DND-41 (cell line): Measurements from ENCODE around the gene B4GALT5.

Source experiments
- ATAC-seq: fragments of 200-7000 bp; cut with Tn5 transposase; 3 replicates; pipeline ENCODE4 v1.9.1; 2021; ENCODE audit warnings: low read depth; ENCODE audit not compliant: insufficient read depth
- DNase-seq: peaks from one replicate; pipeline ENCODE4 v3.0.0-alpha.2; 2020
- H2AFZ ChIP-seq: 2 replicates; pipeline ENCODE4 v1.6.0; 2012; ENCODE audit warnings: low read depth, low read length
- H3K27ac ChIP-seq: 2 replicates; pipeline ENCODE4 v1.5.1; 2012; ENCODE audit warnings: low read length, inconsistent platforms
- H3K27me3 ChIP-seq: fragments of 200-600 bp; sonication (generic); 2 replicates; pipeline ENCODE4 v1.6.0; 2012; ENCODE audit warnings: low read length, mild to moderate bottlenecking, inconsistent platforms; ENCODE audit not compliant: insufficient read depth, poor library complexity
- H3K36me3 ChIP-seq: 2 replicates; pipeline ENCODE4 v1.5.1; 2012; ENCODE audit warnings: low read length, inconsistent platforms; ENCODE audit not compliant: insufficient read depth
- H3K4me1 ChIP-seq: 2 replicates; pipeline ENCODE4 v1.5.1; 2012; ENCODE audit warnings: mild to moderate bottlenecking, low read length; ENCODE audit not compliant: insufficient read depth
- H3K4me2 ChIP-seq: 2 replicates; pipeline ENCODE4 v1.6.0; 2012; ENCODE audit warnings: mild to moderate bottlenecking, moderate library complexity, low read length, inconsistent platforms; ENCODE audit not compliant: insufficient read depth
- H3K4me3 ChIP-seq, 2 experiments: fragments of 200-600 bp in 1 of 2; shearing (Covaris generic) in 1 of 2; 2 replicates each; pipeline ENCODE4 v1.5.1; 2012 to 2016; ENCODE audit warnings: inconsistent platforms in 2 of 2, low read length in 2 of 2, mild to moderate bottlenecking in 2 of 2, low read depth in 1 of 2, moderate library complexity in 1 of 2
- H3K79me2 ChIP-seq: 2 replicates; pipeline ENCODE4 v1.6.0; 2012; ENCODE audit warnings: low read length, inconsistent platforms; ENCODE audit not compliant: insufficient read depth
- H3K9ac ChIP-seq: 2 replicates; pipeline ENCODE4 v1.6.0; 2012; ENCODE audit warnings: low read depth, mild to moderate bottlenecking, inconsistent platforms, low read length, moderate library complexity
- H3K9me3 ChIP-seq: 2 replicates; pipeline ENCODE4 v1.5.1; 2012; ENCODE audit warnings: low read length, moderate library complexity, mild to moderate bottlenecking, inconsistent platforms; ENCODE audit not compliant: insufficient read depth, severe bottlenecking
- H4K20me1 ChIP-seq: 2 replicates; pipeline ENCODE4 v1.6.0; 2012; ENCODE audit warnings: low read length; ENCODE audit not compliant: insufficient read depth
- EZH2 ChIP-seq: IDR thresholded peaks from 3 replicates; pipeline ENCODE4 v1.6.1; 2012; ENCODE audit warnings: borderline replicate concordance, low read depth, mild to moderate bottlenecking, moderate library complexity, low read length, inconsistent platforms; ENCODE audit not compliant: severe bottlenecking
- TF ChIP-seq, protein P1 (sequence below): IDR thresholded peaks from 2 replicates; pipeline ENCODE4 v1.5.1; 2012; ENCODE audit warnings: borderline replicate concordance, low read length, moderate library complexity, mild to moderate bottlenecking; ENCODE audit not compliant: poor library complexity, severe bottlenecking; ENCODE audit errors: extremely low read depth

Gene B4GALT5

DNA sequence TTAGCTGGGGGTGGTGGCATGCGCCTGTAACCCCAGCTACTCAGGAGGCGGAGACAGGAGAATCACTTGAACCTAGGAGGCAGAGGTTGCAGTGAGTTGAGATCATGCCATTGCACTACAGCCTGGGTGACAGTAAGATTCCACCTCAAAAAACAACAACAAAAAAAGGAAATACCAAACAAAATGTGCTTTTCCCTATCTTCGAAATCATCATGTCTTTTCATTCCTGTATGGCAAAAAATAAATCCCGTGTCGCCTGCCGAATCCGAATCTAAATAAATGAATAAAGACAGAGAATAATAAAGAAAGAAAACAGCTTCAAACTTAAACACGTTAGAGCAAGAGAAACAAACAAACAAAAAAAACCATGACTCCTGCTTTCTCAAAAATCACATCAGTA, 11.8 kb downstream of the B4GALT5 start:
- no peaks in the 10 kb centered on the region for H3K27me3 ChIP-seq
- no peak overlapping the region for H3K4me3 ChIP-seq
- TF ChIP-seq, protein P1, sequence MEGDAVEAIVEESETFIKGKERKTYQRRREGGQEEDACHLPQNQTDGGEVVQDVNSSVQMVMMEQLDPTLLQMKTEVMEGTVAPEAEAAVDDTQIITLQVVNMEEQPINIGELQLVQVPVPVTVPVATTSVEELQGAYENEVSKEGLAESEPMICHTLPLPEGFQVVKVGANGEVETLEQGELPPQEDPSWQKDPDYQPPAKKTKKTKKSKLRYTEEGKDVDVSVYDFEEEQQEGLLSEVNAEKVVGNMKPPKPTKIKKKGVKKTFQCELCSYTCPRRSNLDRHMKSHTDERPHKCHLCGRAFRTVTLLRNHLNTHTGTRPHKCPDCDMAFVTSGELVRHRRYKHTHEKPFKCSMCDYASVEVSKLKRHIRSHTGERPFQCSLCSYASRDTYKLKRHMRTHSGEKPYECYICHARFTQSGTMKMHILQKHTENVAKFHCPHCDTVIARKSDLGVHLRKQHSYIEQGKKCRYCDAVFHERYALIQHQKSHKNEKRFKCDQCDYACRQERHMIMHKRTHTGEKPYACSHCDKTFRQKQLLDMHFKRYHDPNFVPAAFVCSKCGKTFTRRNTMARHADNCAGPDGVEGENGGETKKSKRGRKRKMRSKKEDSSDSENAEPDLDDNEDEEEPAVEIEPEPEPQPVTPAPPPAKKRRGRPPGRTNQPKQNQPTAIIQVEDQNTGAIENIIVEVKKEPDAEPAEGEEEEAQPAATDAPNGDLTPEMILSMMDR = no peak
- no peak for TF ChIP-seq EZH2
- no peaks in the 10 kb centered on the region for H3K4me1 ChIP-seq
- H3K9ac ChIP-seq = no peak overlapping the region
- H3K79me2 ChIP-seq = peaks cover 98% of the 10 kb centered on the region
- peaks cover 62% of the 10 kb centered on the region for H4K20me1 ChIP-seq
- no peak overlapping the region for H2AFZ ChIP-seq
- no peak overlapping the region for H3K4me2 ChIP-seq
- H3K27ac ChIP-seq = no peak overlapping the region
- no peak for DNase-seq
- no peak for ATAC-seq
- no peaks in the 10 kb centered on the region for H3K9me3 ChIP-seq
- no peaks in the 10 kb centered on the region for H3K36me3 ChIP-seq

DNA sequence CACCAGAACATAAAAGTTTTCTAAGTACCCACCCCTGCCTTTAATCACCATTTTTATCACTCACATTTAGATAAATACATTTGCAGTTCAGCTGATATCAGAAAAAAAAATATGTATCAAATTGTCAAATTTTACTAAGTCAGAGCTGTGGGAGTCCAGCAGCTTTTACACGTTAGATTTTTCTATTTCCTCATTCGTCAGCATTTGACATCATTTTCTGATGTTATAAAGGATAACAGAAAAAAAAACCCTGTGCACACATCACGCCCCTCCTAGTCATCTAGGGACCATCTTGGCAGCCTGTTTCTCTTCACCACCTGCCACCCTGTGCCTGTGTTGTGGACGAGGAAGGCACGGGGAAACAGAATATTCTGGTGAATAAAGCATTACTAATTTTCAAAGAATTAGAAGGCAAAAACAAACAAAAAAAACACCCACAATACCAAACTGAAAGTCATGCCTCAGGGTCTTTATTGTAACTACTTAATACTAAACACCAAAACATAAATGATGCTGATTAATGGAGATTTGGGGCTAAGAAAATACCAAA, 12.4 kb downstream of the B4GALT5 start:
- no peak for ATAC-seq
- TF ChIP-seq, protein P1 = no peak
- TF ChIP-seq EZH2 = no peak
- H3K36me3 ChIP-seq = no peaks in the 10 kb centered on the region
- H3K79me2 ChIP-seq = peaks cover 98% of the 10 kb centered on the region
- no peak overlapping the region for H3K4me3 ChIP-seq
- H3K27me3 ChIP-seq = no peaks in the 10 kb centered on the region
- no peak overlapping the region for H3K9ac ChIP-seq
- peaks cover 62% of the 10 kb centered on the region for H4K20me1 ChIP-seq
- no peak overlapping the region for H3K27ac ChIP-seq
- H3K4me2 ChIP-seq = no peak overlapping the region
- no peak overlapping the region for H2AFZ ChIP-seq
- no peaks in the 10 kb centered on the region for H3K4me1 ChIP-seq
- no peaks in the 10 kb centered on the region for H3K9me3 ChIP-seq
- DNase-seq = no peak

DNA sequence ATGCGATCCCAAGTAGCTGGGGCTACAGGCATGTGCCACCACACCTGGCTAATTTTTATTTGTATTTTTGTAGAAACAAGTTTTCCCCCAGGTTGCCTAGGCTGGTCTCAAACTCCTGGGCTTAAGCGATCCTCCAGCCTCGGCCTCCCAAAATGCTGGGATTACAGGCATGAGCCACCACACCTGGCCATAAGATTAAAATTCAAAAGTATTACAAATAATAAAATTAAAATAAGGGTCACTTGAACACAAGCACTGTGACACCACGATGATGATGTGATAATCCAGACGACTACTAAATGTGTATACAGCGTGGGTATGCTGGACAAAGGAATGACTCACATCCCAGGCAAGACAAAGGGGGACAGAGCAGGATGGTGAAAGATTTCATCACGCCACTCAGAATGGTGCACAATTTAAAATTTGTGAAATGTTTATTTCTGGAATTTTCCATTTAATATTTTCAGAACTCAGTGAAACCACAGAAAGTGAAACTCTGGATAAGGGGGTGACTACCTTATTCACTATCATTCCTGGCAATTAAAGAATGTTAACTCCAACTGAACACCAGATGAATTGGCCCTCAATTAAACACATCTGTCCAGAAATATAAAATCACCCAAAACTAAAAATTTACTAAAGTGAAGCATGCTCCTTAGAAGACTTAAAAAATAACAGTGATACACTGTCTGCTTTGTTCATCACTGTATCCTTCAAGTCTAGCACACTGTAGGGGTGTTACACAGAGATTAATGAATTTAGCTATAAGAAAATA, 13.1 kb downstream of the B4GALT5 start:
- Histone ChIP-seq H4K20me1 (peaks cover 69% of the 10 kb centered on the region), H3K4me1 (no peaks in the 10 kb centered on the region)
- no peak for DNase-seq

More for the DNA sequence above, 13.1 kb downstream of the B4GALT5 start:
- H3K4me3 ChIP-seq = no peak overlapping the region
- H3K4me2 ChIP-seq = no peak overlapping the region
- H3K36me3 ChIP-seq = no peaks in the 10 kb centered on the region
- TF ChIP-seq, protein P1 = no peak
- no peak for TF ChIP-seq EZH2
- no peaks in the 10 kb centered on the region for H3K9me3 ChIP-seq
- peaks cover 98% of the 10 kb centered on the region for H3K79me2 ChIP-seq
- H3K27me3 ChIP-seq = no peaks in the 10 kb centered on the region
- H2AFZ ChIP-seq = no peak overlapping the region
- no peak overlapping the region for H3K27ac ChIP-seq
- no peak for ATAC-seq
- no peak overlapping the region for H3K9ac ChIP-seq
